Activated naive CD4-positive, alpha-beta T cell treated with Interleukin-2 at 50 U/mL for 16 hours (primary cell): ENCODE results near the gene ITPA.

Source experiments
- DNase-seq: peaks from one replicate; pipeline ENCODE4 v3.0.0-alpha.2; 2020

The ITPA gene

GRCh38 chr20:3247638-3248037 lies 38.3 kb downstream of the ITPA start:
- DNase-seq: no peak

DNA sequence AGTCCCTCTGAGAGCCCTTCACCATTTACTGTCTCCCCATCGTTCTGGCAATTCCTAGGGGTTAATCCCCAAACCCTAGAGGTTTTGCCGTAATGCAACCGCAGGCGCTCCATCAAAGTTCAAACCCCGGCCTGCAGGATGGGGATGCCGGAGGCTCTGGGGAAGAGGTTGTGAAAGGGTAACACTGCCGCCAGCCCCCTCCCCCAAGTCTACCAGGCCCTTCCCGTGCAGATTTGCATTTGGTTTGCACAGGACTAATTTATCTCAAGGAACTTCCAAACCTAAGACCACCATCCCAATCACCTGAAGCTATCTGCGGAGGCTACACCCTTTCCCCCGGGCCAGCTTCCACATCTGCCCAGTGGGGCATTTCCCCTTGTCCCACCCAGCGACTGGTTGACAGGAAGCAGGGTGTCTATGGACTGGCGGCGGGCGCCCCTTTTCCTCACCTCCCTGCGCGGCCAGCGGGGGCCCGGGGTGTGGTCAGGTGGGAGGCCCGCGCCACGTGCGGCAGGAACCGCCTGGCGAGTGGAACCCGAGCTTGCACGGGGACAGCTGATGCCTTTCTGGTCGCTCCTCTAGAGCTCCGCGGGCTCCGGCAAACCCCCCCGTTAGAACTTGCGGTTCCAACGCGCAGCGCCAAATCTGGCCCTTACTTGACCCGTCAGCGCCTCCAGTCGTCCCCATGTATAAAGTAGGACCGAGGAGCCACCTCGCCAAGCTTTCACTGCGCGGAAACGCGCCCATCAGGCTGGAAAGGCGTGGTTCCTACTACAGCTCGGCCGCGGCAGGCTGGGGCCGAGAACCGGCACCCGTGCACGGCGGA lies 39.1 kb downstream of the ITPA start:
- DNase-seq: peak; percentile 17

DNA sequence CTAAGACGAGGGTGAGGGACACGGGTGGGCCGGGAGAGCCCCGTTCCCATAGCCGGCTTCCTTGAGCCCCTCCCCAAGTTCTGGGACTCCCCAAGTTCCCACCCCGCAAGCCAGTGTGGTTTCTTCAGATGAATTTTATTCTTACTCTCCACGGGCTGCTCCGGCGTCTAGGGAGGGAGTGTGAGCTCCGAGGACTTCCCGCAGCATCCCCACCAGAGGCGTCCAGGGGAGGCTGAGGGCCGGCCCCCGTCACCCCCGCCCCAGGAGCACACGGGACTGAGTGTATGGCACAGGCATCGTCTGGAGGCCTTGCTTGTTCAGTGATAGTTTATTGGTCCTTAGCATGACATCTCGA lies 39.7 kb downstream of the ITPA start:
- no peak for DNase-seq

DNA sequence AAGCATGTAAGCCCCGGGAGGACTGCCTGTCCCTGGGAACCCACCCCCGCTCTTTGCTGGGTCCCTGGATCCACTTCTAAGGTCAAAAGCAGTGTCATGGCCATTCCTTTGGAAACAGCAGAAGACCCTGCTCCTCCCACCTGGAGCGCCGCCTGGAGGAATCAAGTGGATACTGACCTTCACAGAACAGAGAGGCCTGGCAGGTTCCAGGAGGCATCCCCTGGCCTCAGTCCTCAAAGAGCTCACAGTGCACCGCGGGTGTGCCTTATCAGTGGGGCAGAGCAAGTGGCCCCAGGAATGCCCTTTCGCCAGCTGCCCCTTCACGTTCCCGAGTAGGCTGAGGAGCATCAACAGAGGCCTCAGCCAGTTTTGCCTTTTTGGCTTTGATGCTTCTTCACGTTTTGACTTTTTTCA lies 40.8 kb downstream of the ITPA start:
- no peak for DNase-seq

DNA sequence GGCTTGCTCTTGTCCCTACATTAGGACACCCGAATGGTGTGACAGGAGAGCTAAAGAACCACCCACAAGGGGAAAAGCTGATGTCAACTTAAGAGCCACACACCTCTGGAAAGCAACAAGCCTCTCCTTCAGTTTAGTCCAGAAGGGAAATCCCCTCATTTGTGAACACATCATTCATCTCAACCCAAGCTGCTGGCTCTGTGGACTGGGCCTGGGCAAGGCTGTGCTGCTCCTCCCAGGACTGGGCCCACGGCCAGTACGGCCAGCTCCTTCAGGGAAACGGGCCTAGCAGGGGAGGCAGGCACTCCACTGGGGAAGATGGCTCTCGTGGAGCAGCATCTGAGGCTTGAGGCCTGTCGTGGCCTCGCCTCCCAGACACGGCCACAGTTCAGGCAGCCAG lies 42.5 kb downstream of the ITPA start:
- no peak for DNase-seq

DNA sequence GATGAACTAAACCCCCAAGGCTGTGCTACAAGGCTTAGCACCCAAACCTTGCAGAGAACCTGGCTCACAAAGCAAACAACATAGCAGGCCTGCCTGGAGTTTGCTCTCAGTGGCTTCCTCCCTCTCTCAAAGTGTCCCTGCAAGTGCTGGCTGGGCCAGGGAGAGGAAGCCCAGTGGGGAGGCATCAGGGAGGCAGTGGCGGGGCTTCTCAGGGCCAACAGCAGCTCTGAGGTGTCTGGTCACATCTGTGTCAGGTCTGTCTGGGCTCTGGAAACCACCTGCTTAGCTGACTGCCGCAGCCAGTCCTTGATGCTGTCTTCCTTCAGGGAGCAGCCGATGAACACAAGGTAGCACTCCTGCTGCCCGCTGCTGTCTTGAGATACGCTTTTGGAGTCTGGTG lies 46.4 kb downstream of the ITPA start:
- DNase-seq: no peak

DNA sequence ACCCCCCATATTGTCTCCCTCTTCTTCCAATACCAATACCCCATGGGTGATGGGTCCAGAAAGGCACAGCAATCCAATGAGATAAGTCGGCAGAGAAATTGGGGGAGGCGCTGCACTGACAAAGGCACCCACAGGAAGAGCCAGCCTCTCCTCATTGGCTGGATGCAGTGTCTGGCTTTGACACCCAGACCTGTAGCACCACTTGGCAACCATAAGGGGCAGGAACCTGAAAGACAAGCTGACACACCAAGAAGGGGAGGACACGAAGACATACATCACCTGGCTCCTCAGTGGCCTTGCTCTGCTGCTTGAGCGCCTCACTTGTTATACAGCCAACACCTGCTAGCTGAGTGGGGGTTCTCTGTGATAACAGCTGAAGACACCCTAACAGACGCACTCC lies 49.1 kb downstream of the ITPA start:
- no peak for DNase-seq

GRCh38 chr20:3262566-3262965 lies 53.3 kb downstream of the ITPA start:
- DNase-seq: no peak

DNA sequence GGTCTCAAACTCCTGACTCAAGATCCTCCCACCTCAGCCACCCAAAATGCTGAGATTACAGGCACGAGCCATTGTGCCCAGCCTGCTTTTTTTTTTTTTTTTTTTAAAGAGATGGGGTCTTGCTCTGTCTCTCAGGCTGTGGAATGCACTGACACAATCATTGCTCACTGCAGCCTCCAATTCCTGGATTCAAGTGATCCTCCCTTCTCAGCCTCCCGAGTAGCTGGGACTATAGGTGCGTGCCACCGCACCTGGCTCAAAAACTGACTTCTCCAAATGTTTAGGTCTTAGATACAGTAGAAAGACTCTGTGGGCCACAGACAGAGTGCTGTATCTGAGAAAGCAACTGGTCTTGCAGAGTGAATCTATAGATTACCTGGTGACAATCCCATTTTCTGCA lies 60.8 kb downstream of the ITPA start:
- no peak for DNase-seq

GRCh38 chr20:3273371-3273770 lies 64.1 kb downstream of the ITPA start:
- DNase-seq: no peak
